Activated CD8-positive, alpha-beta T cell treated with anti-CD3 and anti-CD28 coated beads for 36 hours (primary cell): Measurements from ENCODE around the gene PLXNB1. TPM values are rescaled to one million over a fixed set of nuclear protein-coding genes. Genes with fewer than 3 reads are reported as not detected.

ENCODE experiments used
- ATAC-seq: fragments of 200-7000 bp; cut with Tn5 transposase; one replicate; pipeline ENCODE4 v1.10.0; 2021; ENCODE audit warnings: mild to moderate bottlenecking, moderate library complexity
- CTCF ChIA-PET: fragments of 350-600 bp; sonication (Branson Sonifier 250); formaldehyde crosslinking; loops from one replicate; lab custom pipeline; 2021; ENCODE audit warnings: antibody characterized with exemption; lab: Charles Lee
- POLR2A ChIA-PET: fragments of 350-600 bp; sonication (Branson Sonifier 250); formaldehyde crosslinking; loops from one replicate; lab custom pipeline; 2021; ENCODE audit warnings: antibody characterized with exemption; lab: Charles Lee
- DNase-seq: peaks from one replicate; pipeline ENCODE4 v3.0.0-alpha.2; 2020
- H3K27ac Mint-ChIP-seq: one replicate; pipeline ENCODE4 v1.8.0; 2021; ENCODE audit warnings: mild to moderate bottlenecking, mixed read lengths
- H3K27me3 Mint-ChIP-seq: one replicate; pipeline ENCODE4 v1.8.0; 2021; ENCODE audit warnings: mixed read lengths
- H3K36me3 Mint-ChIP-seq: one replicate; pipeline ENCODE4 v1.8.0; 2021; ENCODE audit warnings: low read depth, mixed read lengths
- H3K4me1 Mint-ChIP-seq: one replicate; pipeline ENCODE4 v1.8.0; 2021; ENCODE audit warnings: low read depth, mixed read lengths
- H3K4me3 Mint-ChIP-seq: one replicate; pipeline ENCODE4 v1.8.0; 2021; ENCODE audit warnings: mild to moderate bottlenecking, moderate library complexity, mixed read lengths
- H3K9me3 Mint-ChIP-seq: one replicate; pipeline ENCODE4 v1.8.0; 2021; ENCODE audit warnings: mixed read lengths
- CTCF ChIP-seq: fragments of 200-600 bp; IDR thresholded peaks from one replicate; pipeline ENCODE4 v1.8.0; 2022; ENCODE audit warnings: antibody characterized with exemption, mild to moderate bottlenecking
- intact Hi-C: fragments of 100-400 bp; cut with micrococcal nuclease; formaldehyde crosslinking; loops from one replicate; pipeline ENCODE4 v1.10.0; 2022
- total RNA-seq, 2 experiments: library from RNA; stranded (reverse); gene quantifications; one replicate each; pipeline ENCODE4 v1.2.3, GENCODE V29; 2021

The PLXNB1 gene
- total RNA-seq, 2 experiments from 2014 or later = 3.7 TPM

GRCh38 chr3:48398701-48399386 lies 31.0 kb downstream of the PLXNB1 start:
- ChIA-PET POLR2A (no interaction called here), CTCF (interaction anchor here (2.6 to 12.8 kb wide), 7 partner anchors 36 to 150 kb away, joined by 11 to 312 read pairs (median 19); no protein-coding TSS in a partner anchor)
- H3K27me3 Mint-ChIP-seq = peaks cover 4% of the 10 kb centered on the region
- H3K9me3 Mint-ChIP-seq = no peaks in the 10 kb centered on the region
- DNase-seq = no peak
- intact Hi-C loops = loop anchor here (10.0 kb wide), 1 partner anchor 124 kb away; no protein-coding TSS in a partner anchor
- no peak overlapping the region for H3K27ac Mint-ChIP-seq
- no peaks in the 10 kb centered on the region for H3K36me3 Mint-ChIP-seq
- no peaks in the 10 kb centered on the region for H3K4me1 Mint-ChIP-seq
- TF ChIP-seq CTCF = no peak
- H3K4me3 Mint-ChIP-seq = no peak overlapping the region
- no peak for ATAC-seq

- TF ChIP-seq CTCF = no peak
- Mint-ChIP-seq H3K4me1 (no peaks in the 10 kb centered on the region), H3K4me3 (no peak overlapping the region), H3K9me3 (no peaks in the 10 kb centered on the region), H3K36me3 (no peaks in the 10 kb centered on the region), H3K27ac (no peak overlapping the region), H3K27me3 (peaks cover 6% of the 10 kb centered on the region)
- DNase-seq = no peak
- intact Hi-C loops = loop anchor here (10.0 kb wide), 1 partner anchor 123 kb away; no protein-coding TSS in a partner anchor
- ChIA-PET POLR2A (no interaction called here), CTCF (interaction anchor here (3.5 to 12.8 kb wide), 3 partner anchors 37 to 126 kb away, joined by 11 to 312 read pairs (median 31); no protein-coding TSS in a partner anchor)
- no peak for ATAC-seq
These were observed 31.9 kb downstream of the PLXNB1 start for GRCh38 chr3:48397767-48398681.

GRCh38 chr3:48395714-48396113 lies 34.2 kb downstream of the PLXNB1 start:
- Mint-ChIP-seq H3K4me3 (no peak overlapping the region), H3K4me1 (no peaks in the 10 kb centered on the region), H3K27me3 (peaks cover 8% of the 10 kb centered on the region), H3K27ac (no peak overlapping the region), H3K36me3 (no peaks in the 10 kb centered on the region), H3K9me3 (no peaks in the 10 kb centered on the region)
- ChIA-PET CTCF (interaction anchor here (4.2 kb wide), 1 partner anchor 41 kb away, joined by 26 read pairs; no protein-coding TSS in a partner anchor), POLR2A (no interaction called here)
- intact Hi-C loops = loop anchor here (10.0 kb wide), 1 partner anchor 121 kb away; no protein-coding TSS in a partner anchor
- DNase-seq = no peak
- ATAC-seq = no peak
- TF ChIP-seq CTCF = no peak

- ChIA-PET POLR2A (no interaction called here), CTCF (interaction anchor here (4.2 kb wide), 1 partner anchor 42 kb away, joined by 26 read pairs; no protein-coding TSS in a partner anchor)
- ATAC-seq = peak; percentile 55
- no peak overlapping the region for H3K27ac Mint-ChIP-seq
- H3K27me3 Mint-ChIP-seq = peaks cover 6% of the 10 kb centered on the region
- no peak overlapping the region for H3K4me3 Mint-ChIP-seq
- no peaks in the 10 kb centered on the region for H3K36me3 Mint-ChIP-seq
- intact Hi-C loops = loop anchor here (10.0 kb wide), 1 partner anchor 120 kb away; no protein-coding TSS in a partner anchor
- no peaks in the 10 kb centered on the region for H3K4me1 Mint-ChIP-seq
- no peak for DNase-seq
- H3K9me3 Mint-ChIP-seq = no peaks in the 10 kb centered on the region
- no peak for TF ChIP-seq CTCF
These were observed 35.5 kb downstream of the PLXNB1 start for GRCh38 chr3:48394391-48394790.
